HEK293 (cell line): ENCODE measurements around the gene TAF5L.

Experiments
- CTCF ChIA-PET: fragments of 350-600 bp; formaldehyde crosslinking; extraction: SDS; loops from one replicate; lab custom pipeline; 2021; ENCODE audit warnings: antibody characterized with exemption; lab: Yijun Ruan, JAX
- POLR2A ChIA-PET: fragments of 300-600 bp; formaldehyde crosslinking; extraction: SDS; loops from one replicate; lab custom pipeline; 2020; ENCODE audit warnings: antibody characterized with exemption, inconsistent platforms; lab: Yijun Ruan, JAX
- H3K27ac ChIP-seq: fragments of 200-500 bp; sonication (Bioruptor generic); 2 replicates; pipeline ENCODE4 v1.5.1; 2014; ENCODE audit warnings: low read depth, low read length, control low read depth, inconsistent platforms; ENCODE audit errors: extremely low read depth
- H3K36me3 ChIP-seq, 2 experiments: fragments of 200-500 bp in 1 of 2; sonication (Bioruptor generic) in 1 of 2; 1 replicate in 1 of 2; 2 replicates in 1 of 2; pipeline ENCODE4 v1.5.1; 2014 to 2017; ENCODE audit warnings: inconsistent platforms in 2 of 2, low read length in 2 of 2; ENCODE audit not compliant: control insufficient read depth in 2 of 2, insufficient read depth in 1 of 2
- H3K4me1 ChIP-seq: fragments of 200-500 bp; sonication (Bioruptor generic); 2 replicates; pipeline ENCODE4 v1.5.1; 2014; ENCODE audit warnings: mild to moderate bottlenecking, low read length, inconsistent platforms; ENCODE audit not compliant: control insufficient read depth, insufficient read depth
- H3K4me3 ChIP-seq: 2 replicates; pipeline ENCODE4 v1.5.1; 2011; ENCODE audit warnings: low read depth, mild to moderate bottlenecking, control low read depth, low read length, moderate library complexity
- H3K9me3 ChIP-seq: fragments of 200-500 bp; sonication (Bioruptor generic); 2 replicates; pipeline ENCODE4 v1.5.1; 2014; ENCODE audit warnings: low read depth, low read length, inconsistent platforms; ENCODE audit not compliant: control insufficient read depth, insufficient read depth
- AEBP2 ChIP-seq: fragments of 450-650 bp; formaldehyde crosslinking; IDR thresholded peaks from 2 replicates; pipeline ENCODE4 v1.5.1; 2016; ENCODE audit warnings: missing biosample characterization, missing genetic modification characterization, borderline replicate concordance
- ATF2 ChIP-seq: fragments of 450-650 bp; formaldehyde crosslinking; IDR thresholded peaks from 2 replicates; pipeline ENCODE4 v1.5.1; 2016; ENCODE audit warnings: missing biosample characterization, missing genetic modification characterization, low read depth
- GLIS2 ChIP-seq: fragments of 450-650 bp; formaldehyde crosslinking; IDR thresholded peaks from 2 replicates; pipeline ENCODE4 v1.5.1; 2016; ENCODE audit warnings: missing biosample characterization, missing genetic modification characterization
- KLF16 ChIP-seq: fragments of 450-650 bp; formaldehyde crosslinking; IDR thresholded peaks from 2 replicates; pipeline ENCODE4 v1.5.1; 2017; ENCODE audit warnings: missing biosample characterization, missing genetic modification characterization
- KLF8 ChIP-seq: fragments of 450-650 bp; formaldehyde crosslinking; IDR thresholded peaks from 2 replicates; pipeline ENCODE4 v1.5.1; 2016; ENCODE audit warnings: missing biosample characterization, missing genetic modification characterization
- SALL2 ChIP-seq: fragments of 450-650 bp; formaldehyde crosslinking; IDR thresholded peaks from 2 replicates; pipeline ENCODE4 v1.5.0; 2017; ENCODE audit warnings: missing biosample characterization, mild to moderate bottlenecking, missing genetic modification characterization, borderline replicate concordance
- SCRT1 ChIP-seq: fragments of 450-650 bp; formaldehyde crosslinking; IDR thresholded peaks from 2 replicates; pipeline ENCODE4 v1.5.1; 2016; ENCODE audit warnings: missing biosample characterization, missing genetic modification characterization, borderline replicate concordance
- YY1 ChIP-seq: fragments of 450-650 bp; formaldehyde crosslinking; IDR thresholded peaks from 2 replicates; pipeline ENCODE4 v1.5.1; 2018; ENCODE audit warnings: missing biosample characterization, missing genetic modification characterization
- ZBTB20 ChIP-seq: fragments of 450-650 bp; formaldehyde crosslinking; IDR thresholded peaks from 2 replicates; pipeline ENCODE4 v1.5.1; 2016; ENCODE audit warnings: missing biosample characterization, missing genetic modification characterization
- ZBTB7A ChIP-seq: fragments of 450-650 bp; formaldehyde crosslinking; IDR thresholded peaks from 2 replicates; pipeline ENCODE4 v1.5.1; 2016; ENCODE audit warnings: low read depth, missing biosample characterization, missing genetic modification characterization
- ZEB2 ChIP-seq: fragments of 450-650 bp; formaldehyde crosslinking; IDR thresholded peaks from 2 replicates; pipeline ENCODE4 v1.5.1; 2016; ENCODE audit warnings: missing biosample characterization, missing genetic modification characterization
- ZNF112 ChIP-seq: fragments of 450-650 bp; formaldehyde crosslinking; IDR thresholded peaks from 2 replicates; pipeline ENCODE4 v1.5.0; 2017; ENCODE audit warnings: missing biosample characterization, missing genetic modification characterization
- ZNF202 ChIP-seq: fragments of 450-650 bp; formaldehyde crosslinking; IDR thresholded peaks from 2 replicates; pipeline ENCODE4 v1.5.1; 2016; ENCODE audit warnings: missing biosample characterization, missing genetic modification characterization, borderline replicate concordance
- ZNF223 ChIP-seq: fragments of 450-650 bp; formaldehyde crosslinking; IDR thresholded peaks from 2 replicates; pipeline ENCODE4 v1.5.1; 2016; ENCODE audit warnings: missing biosample characterization, missing genetic modification characterization
- ZNF248 ChIP-seq: fragments of 450-650 bp; formaldehyde crosslinking; IDR thresholded peaks from 2 replicates; pipeline ENCODE4 v1.5.1; 2017; ENCODE audit warnings: missing biosample characterization, missing genetic modification characterization
- ZNF366 ChIP-seq: fragments of 450-650 bp; formaldehyde crosslinking; conservative IDR thresholded peaks from 2 replicates; pipeline ENCODE4 v1.5.1; 2016; ENCODE audit warnings: missing biosample characterization, missing genetic modification characterization
- ZNF37A ChIP-seq: fragments of 450-650 bp; IDR thresholded peaks from 2 replicates; pipeline ENCODE4 v1.5.1; 2018; ENCODE audit warnings: missing biosample characterization, missing genetic modification characterization
- ZNF558 ChIP-seq: fragments of 450-650 bp; formaldehyde crosslinking; IDR thresholded peaks from 2 replicates; pipeline ENCODE4 v1.5.1; 2016; ENCODE audit warnings: missing biosample characterization, missing genetic modification characterization
- ZNF561 ChIP-seq: fragments of 450-650 bp; IDR thresholded peaks from 2 replicates; pipeline ENCODE4 v1.5.1; 2018; ENCODE audit warnings: missing biosample characterization, missing genetic modification characterization, borderline replicate concordance
- ZNF600 ChIP-seq: fragments of 450-650 bp; formaldehyde crosslinking; IDR thresholded peaks from 2 replicates; pipeline ENCODE4 v1.5.1; 2016; ENCODE audit warnings: missing biosample characterization, missing genetic modification characterization
- ZNF623 ChIP-seq: fragments of 450-650 bp; formaldehyde crosslinking; IDR thresholded peaks from 2 replicates; pipeline ENCODE4 v1.5.1; 2016; ENCODE audit warnings: missing biosample characterization, missing genetic modification characterization
- ZNF645 ChIP-seq: fragments of 450-650 bp; formaldehyde crosslinking; IDR thresholded peaks from 2 replicates; pipeline ENCODE4; 2016; ENCODE audit warnings: missing biosample characterization, missing genetic modification characterization
- ZNF664 ChIP-seq: fragments of 450-650 bp; formaldehyde crosslinking; IDR thresholded peaks from 2 replicates; pipeline ENCODE4 v1.5.1; 2016; ENCODE audit warnings: missing biosample characterization, missing genetic modification characterization
- ZNF692 ChIP-seq: fragments of 450-650 bp; formaldehyde crosslinking; IDR thresholded peaks from 2 replicates; pipeline ENCODE4 v1.5.1; 2016; ENCODE audit warnings: missing biosample characterization, missing genetic modification characterization
- ZNF785 ChIP-seq: fragments of 450-650 bp; formaldehyde crosslinking; IDR thresholded peaks from 2 replicates; pipeline ENCODE4 v1.5.1; 2016; ENCODE audit warnings: missing biosample characterization, missing genetic modification characterization
- ZSCAN30 ChIP-seq: fragments of 450-650 bp; IDR thresholded peaks from 2 replicates; pipeline ENCODE4 v1.5.1; 2018; ENCODE audit warnings: missing biosample characterization, mild to moderate bottlenecking, missing genetic modification characterization, moderate library complexity
- ZXDB ChIP-seq: fragments of 450-650 bp; formaldehyde crosslinking; IDR thresholded peaks from 2 replicates; pipeline ENCODE4 v1.5.1; 2016; ENCODE audit warnings: missing biosample characterization, missing genetic modification characterization
- TF ChIP-seq, protein P1 (sequence below): fragments of 450-650 bp; formaldehyde crosslinking; optimal IDR thresholded peaks from 2 replicates; pipeline ENCODE3; 2016; ENCODE audit warnings: missing biosample characterization, mild to moderate bottlenecking, missing genetic modification characterization
- TF ChIP-seq, protein P2 (sequence below): fragments of 450-650 bp; formaldehyde crosslinking; IDR thresholded peaks from 2 replicates; pipeline ENCODE4 v1.5.1; 2016; ENCODE audit warnings: missing biosample characterization, missing genetic modification characterization

Gene TAF5L

DNA sequence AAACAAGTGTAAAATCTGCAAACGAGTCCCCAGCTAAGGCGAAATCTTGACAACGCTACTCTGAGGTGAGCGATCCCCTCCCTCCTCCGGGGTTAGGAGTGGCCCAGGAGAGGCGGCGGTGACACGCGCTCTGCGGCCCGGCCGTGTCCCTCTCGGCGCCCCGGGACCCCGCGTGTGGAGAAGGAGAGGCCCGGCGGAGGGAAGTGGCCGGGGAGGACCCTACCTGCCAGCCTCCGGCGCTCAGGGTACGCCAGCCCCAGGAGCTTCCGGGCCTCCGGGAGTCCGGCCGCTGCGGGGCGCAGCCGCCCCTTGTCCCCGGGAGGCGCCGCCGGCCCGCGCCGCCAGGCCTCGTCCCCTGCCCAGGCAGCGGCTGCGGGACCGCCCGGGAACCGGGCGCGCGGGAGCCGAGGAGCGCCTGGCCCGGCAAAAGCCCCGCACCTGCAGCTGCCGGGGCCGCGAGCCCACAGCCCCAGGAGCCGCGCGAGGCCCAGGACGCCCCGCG lies 68.0 kb downstream of the TAF5L start:
- POLR2A ChIA-PET = interaction anchor here (0.9 to 3.5 kb wide), 7 partner anchors 10 to 1852 kb away, joined by 3 to 102 read pairs (median 7); partner anchors contain the start of genes NUP133, TAF5L and URB2
- Histone ChIP-seq H3K4me3 (peak overlapping the region; percentile 76), H3K27ac (peak overlapping the region; percentile 98), H3K36me3 (peaks cover 0 to 5% of the 10 kb centered on the region in 2 experiments; a peak in 2 of 3 replicates), H3K9me3 (no peaks in the 10 kb centered on the region), H3K4me1 (peaks cover 15% of the 10 kb centered on the region)
- CTCF ChIA-PET = interaction anchor here (0.6 to 2.7 kb wide), 31 partner anchors 9 to 1287 kb away, joined by 3 to 26 read pairs (median 4); partner anchors contain the start of genes TAF5L and URB2
- TF ChIP-seq ZNF561 (0 out of 2 replicates have a peak, but pooled peaks have one; percentile 22), ZBTB7A (tag by site-specific recombination) (0 out of 2 replicates have a peak, but pooled peaks have one; percentile 41), ZBTB20 (tag by site-specific recombination) (peak; percentile 96), KLF16 (peak; percentile 63; the same call in 1 of the 2 replicates), ZNF692 (tag by site-specific recombination) (peak; percentile 21; the same call in 1 of the 2 replicates), ZNF223 (no peak), GLIS2 (tag by site-specific recombination) (peak; percentile 12; the same call in 1 of the 2 replicates), ZNF664 (tag by site-specific recombination) (no peak), SCRT1 (tag by site-specific recombination) (no peak), SALL2 (tag by site-specific recombination) (no peak), ZNF645 (tag by site-specific recombination) (no peak), ZEB2 (tag by site-specific recombination) (peak; percentile 49; the same call in 1 of the 2 replicates), ZNF623 (tag by site-specific recombination) (0 out of 2 replicates have a peak, but pooled peaks have one; percentile 8), ZNF248 (tag by site-specific recombination) (no peak), ZXDB (tag by site-specific recombination) (peak; percentile 33; the same call in 1 of the 2 replicates), ZNF37A (tag by site-specific recombination) (no peak), ZNF112 (tag by site-specific recombination) (no peak), ZNF202 (no peak), ZNF366 (no peak), ATF2 (tag by site-specific recombination) (no peak), AEBP2 (tag by site-specific recombination) (no peak), ZSCAN30 (tag by site-specific recombination) (peak; percentile 47; the same call in 1 of the 2 replicates), ZNF785 (no peak), ZNF600 (peak; percentile 70), YY1 (tag by site-specific recombination) (peak; percentile 26; the same call in 1 of the 2 replicates), ZNF558 (tag by site-specific recombination) (no peak), KLF8 (tag by site-specific recombination) (peak; percentile 72)
- TF ChIP-seq, protein P1, sequence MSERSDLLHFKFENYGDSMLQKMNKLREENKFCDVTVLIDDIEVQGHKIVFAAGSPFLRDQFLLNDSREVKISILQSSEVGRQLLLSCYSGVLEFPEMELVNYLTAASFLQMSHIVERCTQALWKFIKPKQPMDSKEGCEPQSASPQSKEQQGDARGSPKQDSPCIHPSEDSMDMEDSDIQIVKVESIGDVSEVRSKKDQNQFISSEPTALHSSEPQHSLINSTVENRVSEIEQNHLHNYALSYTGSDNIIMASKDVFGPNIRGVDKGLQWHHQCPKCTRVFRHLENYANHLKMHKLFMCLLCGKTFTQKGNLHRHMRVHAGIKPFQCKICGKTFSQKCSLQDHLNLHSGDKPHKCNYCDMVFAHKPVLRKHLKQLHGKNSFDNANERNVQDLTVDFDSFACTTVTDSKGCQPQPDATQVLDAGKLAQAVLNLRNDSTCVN (tag by site-specific recombination) = peak; percentile 51
- TF ChIP-seq, protein P2, sequence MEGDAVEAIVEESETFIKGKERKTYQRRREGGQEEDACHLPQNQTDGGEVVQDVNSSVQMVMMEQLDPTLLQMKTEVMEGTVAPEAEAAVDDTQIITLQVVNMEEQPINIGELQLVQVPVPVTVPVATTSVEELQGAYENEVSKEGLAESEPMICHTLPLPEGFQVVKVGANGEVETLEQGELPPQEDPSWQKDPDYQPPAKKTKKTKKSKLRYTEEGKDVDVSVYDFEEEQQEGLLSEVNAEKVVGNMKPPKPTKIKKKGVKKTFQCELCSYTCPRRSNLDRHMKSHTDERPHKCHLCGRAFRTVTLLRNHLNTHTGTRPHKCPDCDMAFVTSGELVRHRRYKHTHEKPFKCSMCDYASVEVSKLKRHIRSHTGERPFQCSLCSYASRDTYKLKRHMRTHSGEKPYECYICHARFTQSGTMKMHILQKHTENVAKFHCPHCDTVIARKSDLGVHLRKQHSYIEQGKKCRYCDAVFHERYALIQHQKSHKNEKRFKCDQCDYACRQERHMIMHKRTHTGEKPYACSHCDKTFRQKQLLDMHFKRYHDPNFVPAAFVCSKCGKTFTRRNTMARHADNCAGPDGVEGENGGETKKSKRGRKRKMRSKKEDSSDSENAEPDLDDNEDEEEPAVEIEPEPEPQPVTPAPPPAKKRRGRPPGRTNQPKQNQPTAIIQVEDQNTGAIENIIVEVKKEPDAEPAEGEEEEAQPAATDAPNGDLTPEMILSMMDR (tag by site-specific recombination) = peak; percentile 70; the same call in 1 of the 2 replicates
